ENCODE measurements around the gene FOXC1. TPM values are rescaled to one million over a fixed set of nuclear protein-coding genes. Genes with fewer than 3 reads are reported as not detected.

Gene FOXC1
- total RNA-seq, 1 experiment from 2014 or later, result 40.7 TPM

DNA sequence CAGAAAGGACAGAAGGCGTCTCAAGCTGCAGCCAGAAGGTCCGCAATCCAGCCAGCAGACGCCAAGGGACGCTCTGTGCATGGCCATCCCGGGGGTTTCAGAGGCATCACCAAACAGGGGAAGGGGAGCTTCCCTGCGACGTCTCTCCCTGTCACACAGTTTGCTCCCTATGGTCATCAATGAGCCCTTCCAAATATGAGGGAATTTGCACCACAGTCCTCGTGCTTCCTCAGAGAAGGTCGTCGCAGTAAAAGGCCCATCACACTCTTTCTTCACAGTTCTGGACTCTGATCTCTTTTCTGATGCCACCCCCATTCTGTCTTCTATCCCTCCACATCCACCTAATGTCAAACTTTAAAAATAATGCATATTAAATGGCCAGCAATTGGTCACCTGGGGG, 10.2 kb upstream of the FOXC1 start:
- Histone ChIP-seq H3K9me3 (ENCODE audit: control insufficient read depth in 1 of 2, insufficient read depth in 1 of 2, low read depth in 1 of 2, low read length in 2 of 2) (no peaks in the 10 kb centered on the region), H3K9ac (ENCODE audit: low read length) (no peak overlapping the region), H3K27me3 (ENCODE audit: insufficient read depth, low read length) (no peaks in the 10 kb centered on the region), H3K79me2 (ENCODE audit: insufficient read depth, low read length) (no peaks in the 10 kb centered on the region), H3K4me2 (ENCODE audit: low read length) (no peak overlapping the region), H3K4me1 (ENCODE audit: control insufficient read depth in 1 of 2, insufficient read depth in 2 of 2, low read length in 2 of 2) (peaks cover 2 to 12% of the 10 kb centered on the region in 2 experiments; a peak in 3 of 4 replicates), H3K36me3 (ENCODE audit: control insufficient read depth in 1 of 2, insufficient read depth in 2 of 2, low read length in 2 of 2) (no peaks in the 10 kb centered on the region), H3K27ac (ENCODE audit: low read depth, low read length) (no peak overlapping the region), H2AFZ (ENCODE audit: low read depth, low read length, poor library complexity, severe bottlenecking) (no peak overlapping the region), H3K9me2 (ENCODE audit: insufficient read depth) (no peaks in the 10 kb centered on the region), H3K4me3 (replicated peaks in 1 of 2; ENCODE audit: low read depth in 1 of 2, low read length in 2 of 2) (no peak overlapping the region), H4K20me1 (ENCODE audit: insufficient read depth) (no peaks in the 10 kb centered on the region)
- TF ChIP-seq CEBPB (IDR thresholded peaks at IDR 0.05; ENCODE audit: low read depth) (no peak), EGR1 (IDR thresholded peaks at IDR 0.05; ENCODE audit: low read depth) (no peak), POLR2A (IDR thresholded peaks at IDR 0.05; ENCODE audit: borderline replicate concordance, extremely low read depth, insufficient read depth, insufficient read length) (no peak), EZH2phosphoT487 (IDR thresholded peaks at IDR 0.05; ENCODE audit: borderline replicate concordance) (no peak), SP1 (IDR thresholded peaks at IDR 0.05; ENCODE audit: low read depth) (no peak), JUND (IDR thresholded peaks at IDR 0.05) (no peak), REST (IDR thresholded peaks at IDR 0.05; ENCODE audit: low read depth) (no peak), CTCF (IDR thresholded peaks at IDR 0.05 in 2 of 3, conservative IDR thresholded peaks at IDR 0.05 in 1 of 3; ENCODE audit: borderline replicate concordance in 1 of 3, insufficient read depth in 1 of 3, low read depth in 2 of 3, low read length in 2 of 3) (no peak), SIN3A (IDR thresholded peaks at IDR 0.05; ENCODE audit: low read depth) (no peak), EZH2 (IDR thresholded peaks at IDR 0.05) (no peak)
- TF ChIP-seq, protein P1, sequence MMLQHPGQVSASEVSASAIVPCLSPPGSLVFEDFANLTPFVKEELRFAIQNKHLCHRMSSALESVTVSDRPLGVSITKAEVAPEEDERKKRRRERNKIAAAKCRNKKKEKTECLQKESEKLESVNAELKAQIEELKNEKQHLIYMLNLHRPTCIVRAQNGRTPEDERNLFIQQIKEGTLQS (IDR thresholded peaks at IDR 0.05), result no peak
- TF ChIP-seq, protein P2, sequence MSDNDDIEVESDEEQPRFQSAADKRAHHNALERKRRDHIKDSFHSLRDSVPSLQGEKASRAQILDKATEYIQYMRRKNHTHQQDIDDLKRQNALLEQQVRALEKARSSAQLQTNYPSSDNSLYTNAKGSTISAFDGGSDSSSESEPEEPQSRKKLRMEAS (IDR thresholded peaks at IDR 0.05), result no peak
- DNase-seq (ENCODE audit: low read depth, low spot score) (no peak), ATAC-seq (no peak)
- ChIA-PET POLR2A (no interaction called here), RAD21 (ENCODE audit: low non-redundant PET in 1 of 2, low total read pairs in 2 of 2, uncharacterized antibody in 2 of 2, unreplicated experiment in 2 of 2) (no interaction called here), CTCF (interaction anchor here (1.7 kb wide), 1 partner anchor 1035 kb away, joined by 6 read pairs; no protein-coding TSS in a partner anchor)
- intact Hi-C loops (cut with micrococcal nuclease), result loop anchor here (10.0 kb wide), 1 partner anchor 1455 kb away; no protein-coding TSS in a partner anchor
- no TSS peak for BruUV-seq (replicated peaks)

Measured in HCT116 (cell line).